NCI-H1930 (cell line): Measurements from ENCODE around the gene JSRP1.
"Not testable (repeated sequence)": the region's sequence is repeated elsewhere in the genome, so short reads cannot be mapped to it uniquely, and the experiment has no call there.

Experiments used
- DNase-seq, 2 experiments: peaks; one replicate each; lab custom pipeline; 2025; lab: John Stamatoyannopoulos, UW

JSRP1 gene

GRCh38 chr19:2282062-2282861, 26.0 kb upstream of the JSRP1 start, which contains the start of gene PEAK3:
Gene PEAK3, minus strand, starts transcription at chr19:2282175. Its CDS starts 1,244 bp downstream, at chr19:2280931.
- no peak for DNase-seq

- not testable (repeated sequence) for DNase-seq
Measured at GRCh38 chr19:2281265-2282061, 25.2 kb upstream of the JSRP1 start.

GRCh38 chr19:2280633-2281264, 24.5 kb upstream of the JSRP1 start:
- no peak for DNase-seq

GRCh38 chr19:2278459-2279158, 22.4 kb upstream of the JSRP1 start:
- no peak for DNase-seq

GRCh38 chr19:2277138-2277537, 20.9 kb upstream of the JSRP1 start:
- no peak for DNase-seq

GRCh38 chr19:2276429-2276986, 20.3 kb upstream of the JSRP1 start:
- no peak for DNase-seq

- no peak for DNase-seq
Measured at GRCh38 chr19:2275588-2276428, 19.6 kb upstream of the JSRP1 start.

GRCh38 chr19:2274931-2275535, 18.8 kb upstream of the JSRP1 start:
- DNase-seq = peak in 1 of 2 experiments; percentile 22

- no peak for DNase-seq
Measured at GRCh38 chr19:2274185-2274711, 18.0 kb upstream of the JSRP1 start.

- DNase-seq = peak; percentile 51 to 69
Measured at GRCh38 chr19:2273356-2274184, 17.4 kb upstream of the JSRP1 start.

GRCh38 chr19:2271234-2272103, 15.3 kb upstream of the JSRP1 start:
- no peak for DNase-seq

GRCh38 chr19:2270423-2271233, 14.4 kb upstream of the JSRP1 start:
- DNase-seq = peak in 1 of 2 experiments; percentile 38

- no peak for DNase-seq
Measured at GRCh38 chr19:2270157-2270422, 13.9 kb upstream of the JSRP1 start.

- peak; percentile 85 to 91 for DNase-seq
Measured at GRCh38 chr19:2269244-2270156, 13.3 kb upstream of the JSRP1 start.

- DNase-seq = no peak
Measured at GRCh38 chr19:2268861-2269243, 12.6 kb upstream of the JSRP1 start.

- DNase-seq = no peak
Measured at GRCh38 chr19:2268480-2268830, 12.2 kb upstream of the JSRP1 start.
